Endothelial cell of umbilical vein (primary cell): ENCODE data around the gene S100A5.

ENCODE experiments used
- EZH2 ChIP-seq: IDR thresholded peaks from 2 replicates; pipeline ENCODE4 v1.6.1; 2012; ENCODE audit warnings: borderline replicate concordance, low read depth, mild to moderate bottlenecking, moderate library complexity, low read length, inconsistent platforms; ENCODE audit not compliant: severe bottlenecking
- FOS ChIP-seq: IDR thresholded peaks from 2 replicates; pipeline ENCODE4 v1.6.1; 2011; ENCODE audit warnings: mild to moderate bottlenecking, low read length, moderate library complexity, borderline replicate concordance; ENCODE audit not compliant: insufficient read depth
- JUN ChIP-seq: IDR thresholded peaks from 2 replicates; pipeline ENCODE4 v1.6.1; 2011; ENCODE audit warnings: borderline replicate concordance, low read depth; ENCODE audit not compliant: insufficient read length, insufficient read depth
- MYC ChIP-seq: IDR thresholded peaks from one replicate; pipeline ENCODE4 v1.6.1; 2011; ENCODE audit warnings: mild to moderate bottlenecking, low read depth, low read length
- POLR2A ChIP-seq: IDR thresholded peaks from 2 replicates; pipeline ENCODE4 v1.6.1; 2012; ENCODE audit warnings: low read depth, mild to moderate bottlenecking, control low read depth, low read length
- POLR2AphosphoS5 ChIP-seq: IDR thresholded peaks from 2 replicates; pipeline ENCODE4 v1.6.1; 2012; ENCODE audit warnings: low read depth, mild to moderate bottlenecking, control low read depth, low read length, moderate library complexity; ENCODE audit not compliant: insufficient read depth
- TF ChIP-seq, protein P1 (sequence below), 2 donors: IDR thresholded peaks; 1 replicate in 1 of 2; 2 replicates in 1 of 2; pipeline ENCODE4 v1.5.1; 2011; ENCODE audit warnings: low read length in 2 of 2, mild to moderate bottlenecking in 2 of 2, moderate library complexity in 2 of 2, control low read depth in 1 of 2, inconsistent platforms in 1 of 2, low read depth in 1 of 2; ENCODE audit not compliant: insufficient read depth in 1 of 2; ENCODE audit errors: extremely low read depth in 1 of 2
- TF ChIP-seq, protein P2 (sequence below): IDR thresholded peaks from 2 replicates; pipeline ENCODE4 v1.6.1; 2011; ENCODE audit not compliant: insufficient read depth, insufficient read length

DNA sequence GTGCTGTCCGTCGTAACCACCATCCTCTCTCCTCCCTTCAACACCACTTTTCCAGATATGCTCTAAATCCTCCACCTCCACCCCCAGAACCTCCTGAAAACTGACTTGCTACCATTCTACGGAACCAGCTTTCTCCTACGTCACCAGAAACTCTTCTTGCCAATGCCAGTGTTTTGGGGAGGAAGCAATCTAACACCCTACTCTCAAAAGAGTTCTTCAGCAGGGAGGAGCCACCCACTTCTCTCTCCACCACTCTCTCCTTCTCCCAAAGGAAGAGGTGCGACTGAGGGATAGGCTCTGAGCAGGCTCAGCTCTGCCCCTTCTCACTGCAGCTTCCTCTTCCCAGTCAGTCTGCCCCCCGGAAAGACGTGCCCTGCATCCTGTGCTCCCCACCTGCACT, 31.0 kb upstream of the S100A5 start:
- no peak for TF ChIP-seq POLR2A
- no peak for TF ChIP-seq MYC
- TF ChIP-seq, protein P1, sequence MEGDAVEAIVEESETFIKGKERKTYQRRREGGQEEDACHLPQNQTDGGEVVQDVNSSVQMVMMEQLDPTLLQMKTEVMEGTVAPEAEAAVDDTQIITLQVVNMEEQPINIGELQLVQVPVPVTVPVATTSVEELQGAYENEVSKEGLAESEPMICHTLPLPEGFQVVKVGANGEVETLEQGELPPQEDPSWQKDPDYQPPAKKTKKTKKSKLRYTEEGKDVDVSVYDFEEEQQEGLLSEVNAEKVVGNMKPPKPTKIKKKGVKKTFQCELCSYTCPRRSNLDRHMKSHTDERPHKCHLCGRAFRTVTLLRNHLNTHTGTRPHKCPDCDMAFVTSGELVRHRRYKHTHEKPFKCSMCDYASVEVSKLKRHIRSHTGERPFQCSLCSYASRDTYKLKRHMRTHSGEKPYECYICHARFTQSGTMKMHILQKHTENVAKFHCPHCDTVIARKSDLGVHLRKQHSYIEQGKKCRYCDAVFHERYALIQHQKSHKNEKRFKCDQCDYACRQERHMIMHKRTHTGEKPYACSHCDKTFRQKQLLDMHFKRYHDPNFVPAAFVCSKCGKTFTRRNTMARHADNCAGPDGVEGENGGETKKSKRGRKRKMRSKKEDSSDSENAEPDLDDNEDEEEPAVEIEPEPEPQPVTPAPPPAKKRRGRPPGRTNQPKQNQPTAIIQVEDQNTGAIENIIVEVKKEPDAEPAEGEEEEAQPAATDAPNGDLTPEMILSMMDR (IDR thresholded peaks at IDR 0.05; ENCODE audit: extremely low read depth in 1 of 2, insufficient read depth in 1 of 2, low read depth in 1 of 2, low read length in 2 of 2): no peak
- no peak for TF ChIP-seq JUN
- TF ChIP-seq, protein P2, sequence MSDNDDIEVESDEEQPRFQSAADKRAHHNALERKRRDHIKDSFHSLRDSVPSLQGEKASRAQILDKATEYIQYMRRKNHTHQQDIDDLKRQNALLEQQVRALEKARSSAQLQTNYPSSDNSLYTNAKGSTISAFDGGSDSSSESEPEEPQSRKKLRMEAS: no peak
- TF ChIP-seq EZH2: no peak
- no peak for TF ChIP-seq POLR2AphosphoS5
- TF ChIP-seq FOS: no peak
